K562 treated with DMSO at 1 percent for 48 hours (cell line): Measurements from ENCODE around the gene FAP. TPM values are rescaled to one million over a fixed set of nuclear protein-coding genes. Genes with fewer than 3 reads are reported as not detected.

Experiments
- total RNA-seq: library from RNA; unstranded; fragments of 300-600 nt; gene quantifications from 2 replicates; pipeline ENCODE4 v1.2.3, GENCODE V29; 2022; ENCODE audit warnings: low replicate concordance; ENCODE audit errors: extremely low read depth

The FAP gene
- total RNA-seq = not detected in 2 replicates

GRCh38 chr2:162243294-162243693 lies at the start of gene FAP:
FAP (minus strand) TSS chr2:162243445; CDS start chr2:162243327, 118 bp downstream.

GRCh38 chr2:162152147-162152546 lies 91.1 kb downstream of the FAP start, which contains the start of gene GCG:
GCG (minus strand) TSS chr2:162152247; CDS start chr2:162149178, 3,069 bp downstream.

Other genes starting within 250 kb of the FAP start
- gene DPP4, start 169.2 kb downstream of the FAP start, total RNA-seq = not detected in 2 replicates
- gene GCG, start 91.2 kb downstream of the FAP start, total RNA-seq = not detected in 2 replicates
- not detected in 2 replicates for gene IFIH1, start 75.2 kb upstream of the FAP start, total RNA-seq
- not detected in 2 replicates for gene GCA, start 100.7 kb upstream of the FAP start, total RNA-seq